K562 (cell line): ENCODE results near the gene DYSF. TPM values are rescaled to one million over a fixed set of nuclear protein-coding genes. Genes with fewer than 3 reads are reported as not detected.

Experiments
- ATAC-seq: fragments of 200-7000 bp; cut with Tn5 transposase; 3 replicates; pipeline ENCODE4 v1.9.1; 2020; ENCODE audit warnings: moderate library complexity
- BruUV-seq: library from RNA; stranded (reverse); fragments of 400-500 nt; replicated peaks from 2 replicates; lab custom pipeline; 2021; lab: Mats Ljungman, UMichigan
- CTCF ChIA-PET: fragments of 300-600 bp; formaldehyde crosslinking; extraction: SDS; loops from one replicate; lab custom pipeline; 2021; ENCODE audit warnings: low intra/inter-chr PET ratio; lab: Yijun Ruan, JAX
- POLR2A ChIA-PET: fragments of 300-600, 350-650 bp; sonication (Branson Sonifier 250); formaldehyde crosslinking; extraction: SDS; loops from one replicate; lab custom pipeline; 2021; ENCODE audit warnings: antibody characterized with exemption, inconsistent platforms; lab: Yijun Ruan, JAX
- DNase-seq, 4 experiments: peaks; one replicate each; pipeline versions ENCODE4 v3.0.0 to v3.0.0-alpha.2; 2011 to 2018; ENCODE audit warnings: low spot score in 3 of 4, mixed read lengths in 3 of 4; ENCODE audit errors: extremely low read depth in 1 of 4
- FAIRE-seq: peaks from 2 replicates; lab custom pipeline; 2011; peaks lifted over from hg19 to GRCh38; lab: Jason Lieb, UNC
- H2AFZ ChIP-seq: 2 replicates; pipeline ENCODE4 v1.6.0; 2011; ENCODE audit warnings: low read depth, low read length, control low read depth, inconsistent platforms
- H3K27ac ChIP-seq: fragments of 200-600 bp; 3 replicates; pipeline ENCODE4 v1.8.0; 2011; ENCODE audit warnings: low read depth, mild to moderate bottlenecking, control low read depth, inconsistent platforms, low read length, moderate library complexity, mixed read lengths; ENCODE audit errors: extremely low read depth
- H3K27me3 ChIP-seq, 2 experiments: fragments of 300-600 bp in 1 of 2; 2 replicates in 1 of 2; 3 replicates in 1 of 2; pipeline versions ENCODE4 v1.6.0 to v1.8.0; 2011; ENCODE audit warnings: inconsistent platforms in 2 of 2, low read length in 2 of 2, mild to moderate bottlenecking in 1 of 2, mixed read lengths in 1 of 2, moderate library complexity in 1 of 2; ENCODE audit not compliant: control insufficient read depth in 2 of 2, insufficient read depth in 2 of 2
- H3K36me3 ChIP-seq: fragments of 300-600 bp; 3 replicates; pipeline ENCODE4 v1.8.0; 2011; ENCODE audit warnings: mild to moderate bottlenecking, low read length, inconsistent platforms; ENCODE audit not compliant: control insufficient read depth, insufficient read depth
- H3K4me1 ChIP-seq, 2 experiments: fragments of 200-600 bp in 1 of 2; replicated peaks in 1 of 2; 2 replicates in 1 of 2; 3 replicates in 1 of 2; pipeline versions ENCODE4 v1.5.1 to v1.8.0; 2011; ENCODE audit warnings: inconsistent platforms in 2 of 2, low read length in 2 of 2, mild to moderate bottlenecking in 1 of 2, mixed read lengths in 1 of 2, moderate library complexity in 1 of 2; ENCODE audit not compliant: control insufficient read depth in 2 of 2, insufficient read depth in 2 of 2
- H3K4me2 ChIP-seq: 2 replicates; pipeline ENCODE4 v1.6.1; 2011; ENCODE audit warnings: low read length, control low read depth, inconsistent platforms, mixed read lengths; ENCODE audit not compliant: insufficient read depth
- H3K4me3 ChIP-seq: fragments of 200-600 bp; sonication (generic), shearing (Covaris generic); 2 replicates; pipeline ENCODE4 v1.5.1; 2016; ENCODE audit warnings: control low read depth, inconsistent platforms
- H3K79me2 ChIP-seq: fragments of 200-600 bp; 3 replicates; pipeline ENCODE4 v1.8.0; 2011; ENCODE audit warnings: low read length, inconsistent platforms; ENCODE audit not compliant: control insufficient read depth, insufficient read depth
- H3K9ac ChIP-seq, 2 experiments: 2 replicates each; pipeline versions ENCODE4 v1.6.0 to v1.6.1; 2011; ENCODE audit warnings: low read depth in 2 of 2, low read length in 2 of 2, control low read depth in 1 of 2, inconsistent platforms in 1 of 2, mild to moderate bottlenecking in 1 of 2, mixed read lengths in 1 of 2; ENCODE audit not compliant: insufficient read depth in 1 of 2
- H3K9me1 ChIP-seq: one replicate; pipeline ENCODE4 v1.6.0; 2011; ENCODE audit warnings: inconsistent platforms, mild to moderate bottlenecking, low read length, moderate library complexity; ENCODE audit not compliant: control insufficient read depth, insufficient read depth
- H3K9me3 ChIP-seq: replicated peaks from 2 replicates; pipeline ENCODE4 v1.5.1; 2011; ENCODE audit warnings: low read depth, low read length, inconsistent platforms; ENCODE audit not compliant: control insufficient read depth, insufficient read depth
- H4K20me1 ChIP-seq: replicated peaks from 2 replicates; pipeline ENCODE4 v1.6.1; 2011; ENCODE audit warnings: low read length, inconsistent platforms, mixed read lengths; ENCODE audit not compliant: control insufficient read depth, insufficient read depth
- CCAR2 ChIP-seq: fragments of 200-400 bp; formaldehyde crosslinking; IDR thresholded peaks from 2 replicates; pipeline ENCODE4 v1.6.1; 2017; ENCODE audit warnings: mild to moderate bottlenecking, low read depth, low read length
- CEBPB ChIP-seq: fragments of 450-650 bp; IDR thresholded peaks from 2 replicates; pipeline ENCODE4 v1.6.1; 2016; ENCODE audit warnings: missing genetic modification characterization, missing compliant biosample characterization
- GTF3C2 ChIP-seq: IDR thresholded peaks from 3 replicates; pipeline ENCODE4 v1.6.1; 2011; ENCODE audit warnings: borderline replicate concordance, mild to moderate bottlenecking, moderate library complexity; ENCODE audit not compliant: insufficient read length; ENCODE audit errors: extremely low read depth
- HINFP ChIP-seq: fragments of 450-650 bp; conservative IDR thresholded peaks from 2 replicates; pipeline ENCODE4 v1.6.1; 2016; ENCODE audit warnings: missing genetic modification characterization, low read depth, mild to moderate bottlenecking, control low read depth, missing compliant biosample characterization
- NFYB ChIP-seq: IDR thresholded peaks from 2 replicates; pipeline ENCODE4 v1.6.1; 2011; ENCODE audit warnings: mild to moderate bottlenecking, moderate library complexity; ENCODE audit not compliant: insufficient read length; ENCODE audit errors: extremely low read depth
- PBX2 ChIP-seq, 2 experiments: IDR thresholded peaks in 1 of 2; conservative IDR thresholded peaks in 1 of 2; 2 replicates each; pipeline ENCODE4 v1.6.1; 2016; ENCODE audit warnings: low read depth in 2 of 2, mild to moderate bottlenecking in 1 of 2, missing compliant biosample characterization in 1 of 2, missing genetic modification characterization in 1 of 2, moderate library complexity in 1 of 2
- SMARCB1 ChIP-seq: IDR thresholded peaks from 2 replicates; pipeline ENCODE4 v1.6.1; 2011; ENCODE audit warnings: improper control_type of control experiment, low read depth; ENCODE audit not compliant: insufficient read length
- SRSF3 ChIP-seq: fragments of 200-400 bp; formaldehyde crosslinking; IDR thresholded peaks from 2 replicates; pipeline ENCODE4 v1.6.1; 2016; ENCODE audit warnings: mild to moderate bottlenecking, low read length, moderate library complexity; ENCODE audit not compliant: insufficient read depth
- ZFP91 ChIP-seq: sonication (generic); formaldehyde crosslinking; IDR thresholded peaks from 2 replicates; pipeline ENCODE4 v1.8.0; 2022; ENCODE audit warnings: mild to moderate bottlenecking, missing genetic modification reagents
- ZNF398 ChIP-seq: fragments of 250-450 bp; sonication (Bioruptor Pico); IDR thresholded peaks from 2 replicates; pipeline ENCODE4 v1.8.0; 2021; ENCODE audit warnings: moderate library complexity, mild to moderate bottlenecking, inconsistent platforms
- WGBS: fragments of 100-300 bp; shearing (Covaris generic); methylation state at CpG from one replicate; pipeline ENCODE4 v1.1.6; 2016; ENCODE audit warnings: low coverage, mixed read lengths; ENCODE audit not compliant: insufficient coverage; ENCODE audit errors: missing lambda C conversion rate; 5-methylcytosine and 5-hydroxymethylcytosine counted together
- in situ Hi-C: fragments of 300-500 bp; cut with MboI; formaldehyde crosslinking; loops from 4 replicates; pipeline ENCODE4 v1.15.0; 2018; ENCODE audit warnings: inconsistent platforms, mixed read lengths
- intact Hi-C: fragments of 100-400 bp; cut with micrococcal nuclease; formaldehyde crosslinking; loops from 2 replicates; pipeline ENCODE4 v1.14.2; 2022
- polyA plus RNA-seq, 8 experiments: library from polyadenylated mRNA; depleted of rRNA in 4 of 8; stranded (reverse) in 5 of 8; unstranded in 3 of 8; fragments of >200 nt; fragmentation: Nextera tagmentation in 2 of 8; fragmentation: Illumina TruSeq in 1 of 8; extraction: Ambion mirVana in 2 of 8; extraction: Trizol in 1 of 8; gene quantifications; 2 replicates each; pipeline versions ENCODE4 v1.2.1 to v1.2.3, GENCODE V29; 2011 to 2014; ENCODE audit warnings: inconsistent platforms in 1 of 8, missing spikeins in 1 of 8
- total RNA-seq, 7 experiments: library from RNA; depleted of rRNA in 6 of 7; stranded (reverse); fragments of >200 nt in 6 of 7; fragmentation: Illumina TruSeq in 2 of 7; extraction: Trizol in 2 of 7; gene quantifications; 2 replicates each; pipeline versions ENCODE4 v1.2.1 to v1.2.3, GENCODE V29; 2011 to 2021; ENCODE audit warnings: low replicate concordance in 1 of 7

The DYSF gene
- total and polyA plus RNA-seq, 9 of the 15 experiments (the other 6 are each of a cell fraction or from before 2014, with no cell fraction given), result 0.01 to 0.80 (median 0.29) TPM

GRCh38 chr2:71552356-71552755, 99.0 kb downstream of the DYSF start:
- no peak for DNase-seq
- Histone ChIP-seq H3K9ac (no peak overlapping the region), H3K27ac (no peak overlapping the region), H3K9me1 (no peaks in the 10 kb centered on the region), H3K4me3 (no peak overlapping the region), H2AFZ (no peak overlapping the region), H3K4me2 (no peak overlapping the region), H4K20me1 (no peaks in the 10 kb centered on the region; the same call in 1 of the 2 replicates), H3K79me2 (no peaks in the 10 kb centered on the region), H3K27me3 (peaks cover 0 to 13% of the 10 kb centered on the region in 2 experiments; a peak in 1 of 5 replicates), H3K9me3 (no peaks in the 10 kb centered on the region), H3K4me1 (no peaks in the 10 kb centered on the region), H3K36me3 (no peaks in the 10 kb centered on the region)
- BruUV-seq, result no TSS peak
- CTCF ChIA-PET, result no interaction called here
- no peak for ATAC-seq
- in situ Hi-C loops, result loop anchor here (5.0 kb wide), 1 partner anchor 235 kb away; no protein-coding TSS in a partner anchor
- no peak for FAIRE-seq
- WGBS, result 7% methylated on average over 6 of the region's 6 CpGs
- intact Hi-C loops, result no loop called here
- POLR2A ChIA-PET, result no interaction called here
- TF ChIP-seq HINFP (tag) (no peak), SRSF3 (no peak), ZFP91 (CRISPR knock-in tag) (no peak), ZNF398 (CRISPR knock-in tag) (no peak), CEBPB (tag) (no peak), GTF3C2 (no peak), NFYB (no peak), CCAR2 (no peak), PBX2 (CRISPR knock-in tag; IDR thresholded peaks at IDR 0.05; ENCODE audit: low read depth) (no peak), PBX2 (tag; conservative IDR thresholded peaks at IDR 0.05; ENCODE audit: low read depth) (no peak), SMARCB1 (no peak)
